CD4-positive, alpha-beta T cell treated with Interleukin-10 for 1 hour (primary cell): Measurements from ENCODE around the gene GABRG3.

ENCODE experiments used
- DNase-seq: peaks from one replicate; pipeline ENCODE4 v3.0.0-alpha.2; 2020

Gene GABRG3

DNA sequence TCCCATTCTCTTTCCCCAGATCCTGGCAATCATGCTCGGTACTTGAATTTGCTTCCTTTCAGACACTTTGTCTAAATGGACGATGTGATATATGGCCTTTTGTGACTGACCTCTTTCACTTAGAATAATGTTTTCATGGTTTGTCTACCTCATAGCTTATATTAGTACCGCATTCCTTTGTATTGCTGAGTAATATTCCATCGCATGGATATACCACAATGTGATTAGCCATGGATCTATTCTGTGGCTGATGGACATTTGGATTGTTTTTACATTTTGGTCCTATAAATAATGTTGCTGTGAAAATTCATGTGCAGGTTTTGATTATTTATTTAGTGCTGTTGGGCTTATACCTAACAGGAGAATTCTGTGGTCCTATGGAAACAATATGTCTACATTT lies 458.6 kb downstream of the GABRG3 start:
- DNase-seq = no peak

GRCh38 chr15:27433604-27434003 lies 462.6 kb downstream of the GABRG3 start:
- DNase-seq = no peak

DNA sequence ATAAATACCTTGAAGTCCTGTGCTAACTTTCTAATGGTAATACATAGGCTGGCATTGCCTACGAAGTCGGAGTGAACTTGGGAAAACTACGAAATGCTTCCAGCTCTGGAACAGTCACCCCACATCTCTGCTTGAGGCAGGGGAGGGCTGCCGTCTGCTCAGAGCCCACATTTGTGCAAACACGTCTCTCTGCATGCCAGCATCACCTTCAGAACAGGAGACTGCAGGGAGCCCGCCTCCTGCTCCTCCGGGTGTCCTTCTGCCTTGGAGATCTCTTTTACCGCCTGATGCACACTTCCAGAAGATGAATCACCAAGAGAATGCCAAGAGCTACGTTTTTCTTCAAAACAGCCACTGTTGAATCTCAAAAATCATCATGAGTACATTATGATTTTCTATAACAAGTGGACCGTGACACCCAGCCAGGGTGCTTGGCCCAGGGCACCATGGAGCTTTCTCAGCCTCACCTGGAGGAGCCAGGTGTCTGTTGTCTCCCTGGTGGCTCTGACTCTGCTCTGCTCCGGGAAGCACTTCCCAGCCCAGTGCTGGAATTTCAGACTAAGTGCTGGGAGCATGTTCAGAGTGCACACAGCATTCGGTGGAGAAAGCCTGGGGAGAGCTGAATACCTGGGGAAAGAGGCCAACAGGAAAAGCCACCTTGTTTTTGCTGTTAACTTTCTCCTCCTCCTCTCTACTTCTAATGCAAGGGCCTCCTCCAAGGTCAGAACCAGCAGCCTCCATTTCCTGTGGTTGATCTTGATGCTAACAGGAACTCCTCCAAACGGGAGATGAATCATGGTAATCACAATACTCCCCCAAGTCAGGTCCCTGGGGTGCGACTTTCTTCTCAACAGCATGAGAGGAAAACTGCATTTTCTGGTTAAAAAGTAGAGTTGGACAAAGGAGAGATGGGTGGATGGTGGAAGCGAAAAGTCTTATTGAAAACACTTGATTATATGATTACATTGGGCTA lies 467.7 kb downstream of the GABRG3 start:
- no peak for DNase-seq

DNA sequence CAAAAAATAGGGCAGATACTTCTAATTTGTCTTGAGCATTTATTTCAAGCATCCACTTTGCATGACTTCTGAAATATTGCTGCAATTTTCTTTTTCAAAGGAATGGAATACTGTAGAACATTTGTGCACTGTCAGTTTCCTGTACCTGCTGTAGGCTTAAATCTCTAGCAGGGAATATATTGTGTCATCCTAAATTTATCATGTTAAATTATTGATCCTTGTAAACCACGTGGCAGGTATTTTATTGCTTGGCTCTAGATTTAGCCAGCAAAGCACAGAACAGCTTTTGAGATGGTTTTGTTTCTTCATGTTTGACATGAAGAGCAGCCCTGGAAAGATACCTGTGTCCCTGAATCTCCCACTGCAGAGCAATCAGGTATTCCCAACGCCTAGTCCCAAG lies 470.1 kb downstream of the GABRG3 start:
- no peak for DNase-seq

DNA sequence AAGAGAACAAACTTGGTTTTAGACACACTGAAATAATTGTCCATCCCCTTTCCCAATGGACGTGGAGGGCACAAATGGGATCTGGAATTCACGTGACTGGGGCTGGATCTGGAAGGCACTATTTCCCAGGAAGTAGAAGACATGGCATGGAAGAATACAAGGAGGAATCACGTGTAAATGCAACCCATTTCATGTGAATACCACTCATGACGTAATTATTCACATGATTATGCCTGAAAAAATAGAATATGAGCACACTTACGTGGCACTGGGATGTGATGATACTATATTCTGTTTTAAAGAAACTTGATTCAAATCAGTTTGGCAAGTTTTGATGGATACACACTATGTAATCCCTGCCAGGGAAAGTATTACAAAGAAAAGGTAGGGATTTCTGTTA lies 477.3 kb downstream of the GABRG3 start:
- DNase-seq = no peak

DNA sequence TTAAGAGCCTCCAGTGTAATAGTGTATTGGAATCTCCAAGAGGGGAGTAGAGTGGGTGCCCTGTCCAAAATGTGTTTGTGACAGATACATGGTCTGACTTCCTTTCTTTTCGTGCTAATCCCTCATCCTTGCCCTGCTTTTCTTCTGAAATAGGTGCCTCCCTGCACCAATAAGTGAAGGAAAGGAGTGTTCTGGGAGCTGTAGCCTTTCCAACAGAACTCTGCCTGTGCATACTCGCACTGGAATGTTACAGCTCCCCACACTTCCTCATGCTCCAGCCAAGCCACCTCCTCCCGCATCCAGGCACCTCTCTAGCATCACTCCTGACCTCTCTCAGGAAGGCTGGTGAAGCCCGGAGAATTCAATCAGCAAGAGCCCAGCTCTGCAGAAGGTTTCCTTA lies 478.0 kb downstream of the GABRG3 start:
- DNase-seq = no peak

DNA sequence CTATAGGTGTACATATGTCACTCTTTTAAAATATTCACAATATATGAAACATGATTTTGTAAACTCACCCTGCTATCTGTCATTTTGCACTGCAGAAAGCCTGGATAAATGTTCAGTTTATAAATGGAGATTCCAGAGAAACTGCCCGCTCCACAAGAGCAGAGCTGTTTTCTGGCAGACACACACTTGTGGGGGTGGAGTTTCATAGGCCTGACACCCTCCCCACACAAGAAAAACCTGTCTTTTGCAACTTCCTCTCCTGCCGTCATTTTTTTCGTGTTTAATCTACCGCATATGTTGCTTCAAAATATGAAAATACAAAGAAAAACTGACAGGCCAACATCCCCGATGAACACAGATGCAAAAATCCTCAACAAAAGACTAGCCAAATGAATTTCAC lies 479.0 kb downstream of the GABRG3 start:
- DNase-seq = no peak

- DNase-seq = no peak
Observed at GRCh38 chr15:27454281-27455075, 483.5 kb downstream of the GABRG3 start.

- DNase-seq = no peak
Observed at GRCh38 chr15:27456807-27457206, 485.8 kb downstream of the GABRG3 start.

GRCh38 chr15:27457766-27458165 lies 486.8 kb downstream of the GABRG3 start:
- DNase-seq = no peak

DNA sequence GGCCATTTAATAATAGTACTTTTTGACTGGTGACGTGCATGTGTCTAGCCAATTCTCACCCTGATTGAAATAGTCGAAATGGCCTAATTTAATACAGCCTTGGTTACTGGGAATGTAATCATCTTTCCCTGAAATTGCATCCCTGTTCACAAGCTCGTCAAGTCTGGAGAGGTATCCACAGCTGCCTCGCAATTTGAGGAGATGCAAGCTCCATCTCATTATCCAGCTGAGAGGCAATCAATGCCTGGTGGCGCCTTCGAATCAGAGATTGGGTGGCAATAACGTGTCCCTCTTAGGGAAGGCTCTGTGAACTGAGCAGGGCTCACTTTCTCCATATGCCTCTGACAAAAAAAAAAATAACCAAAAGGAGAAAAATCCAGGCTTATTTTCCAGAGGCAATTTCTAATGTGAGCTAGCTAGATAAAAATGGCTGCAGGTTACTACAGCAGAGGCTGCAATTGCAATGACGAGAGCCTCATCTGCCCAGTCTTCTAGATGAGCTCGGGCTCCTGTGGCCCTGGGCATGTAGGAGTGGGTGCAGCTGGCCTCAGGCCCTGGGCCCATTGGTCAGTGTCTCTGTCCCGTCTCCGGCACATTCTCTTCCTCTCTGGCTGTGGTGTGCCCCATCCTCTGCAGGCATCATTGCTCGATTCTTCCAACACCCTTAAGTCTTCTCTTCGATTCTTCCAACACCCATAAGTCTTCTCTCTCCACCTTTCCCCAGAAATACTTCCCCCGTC lies 487.5 kb downstream of the GABRG3 start:
- no peak for DNase-seq

DNA sequence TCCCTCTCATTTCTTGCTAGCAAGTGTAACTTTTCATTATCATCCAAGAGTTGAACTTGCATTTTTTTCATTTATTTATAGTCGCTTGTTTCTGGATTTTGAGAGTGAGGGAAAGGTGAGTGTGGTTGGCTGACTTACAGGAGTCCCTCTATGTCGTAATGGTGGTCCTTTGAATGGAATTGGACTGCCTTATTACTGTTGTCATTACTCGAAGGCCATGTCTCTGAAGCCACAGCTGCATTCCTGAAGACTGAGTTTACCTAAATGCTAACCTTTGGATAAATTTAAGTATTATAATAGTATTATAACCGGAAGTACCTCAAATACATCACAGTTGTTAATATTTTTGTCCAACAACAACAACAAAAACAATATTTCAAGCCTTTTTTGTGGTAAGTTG lies 488.9 kb downstream of the GABRG3 start:
- DNase-seq = no peak

DNA sequence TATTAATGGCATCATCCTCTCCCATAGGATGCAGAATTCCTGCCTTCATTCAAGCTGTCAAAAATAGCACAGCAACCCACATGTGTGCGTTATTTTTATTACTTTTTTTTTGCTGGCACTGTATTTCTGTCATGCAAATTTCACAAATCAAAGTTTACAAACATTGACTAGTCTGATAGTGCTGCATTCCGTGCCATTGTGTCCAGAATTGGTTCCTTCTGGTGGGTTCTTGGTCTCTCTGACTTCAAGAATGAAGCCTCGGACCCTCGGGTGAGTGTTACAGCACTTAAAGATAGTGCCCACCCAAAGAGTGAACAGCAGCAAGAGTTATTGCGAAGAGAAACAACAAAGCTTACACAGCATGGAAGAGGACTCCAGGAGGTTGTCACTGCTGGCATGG lies 490.2 kb downstream of the GABRG3 start:
- no peak for DNase-seq

DNA sequence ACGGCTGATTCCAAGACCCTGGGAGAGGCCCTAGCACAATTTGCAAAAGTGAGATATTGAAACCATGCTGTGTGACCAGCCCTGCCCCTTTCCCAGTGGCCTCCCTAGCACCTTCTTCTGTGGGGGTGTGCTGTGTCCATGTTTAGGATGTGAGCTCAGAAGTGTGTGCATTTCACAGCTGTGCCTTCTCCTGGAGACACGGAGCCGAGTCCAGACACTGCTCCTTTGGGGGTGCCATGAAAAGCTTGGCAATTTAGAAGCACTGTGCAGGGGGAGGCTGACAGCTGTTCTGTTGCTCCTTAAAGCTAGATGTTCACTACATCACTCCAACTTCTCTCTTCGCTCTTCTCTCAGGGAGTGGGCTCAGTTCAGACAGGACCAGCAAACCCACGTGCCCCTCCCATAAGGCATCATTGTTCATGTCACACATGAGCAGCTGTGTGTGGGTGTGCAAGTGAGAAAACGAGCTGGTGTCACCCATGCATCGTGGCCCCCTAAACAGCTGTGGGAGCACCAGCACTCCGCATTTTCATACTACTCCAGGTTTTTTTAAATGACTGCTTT lies 492.6 kb downstream of the GABRG3 start:
- DNase-seq = no peak

DNA sequence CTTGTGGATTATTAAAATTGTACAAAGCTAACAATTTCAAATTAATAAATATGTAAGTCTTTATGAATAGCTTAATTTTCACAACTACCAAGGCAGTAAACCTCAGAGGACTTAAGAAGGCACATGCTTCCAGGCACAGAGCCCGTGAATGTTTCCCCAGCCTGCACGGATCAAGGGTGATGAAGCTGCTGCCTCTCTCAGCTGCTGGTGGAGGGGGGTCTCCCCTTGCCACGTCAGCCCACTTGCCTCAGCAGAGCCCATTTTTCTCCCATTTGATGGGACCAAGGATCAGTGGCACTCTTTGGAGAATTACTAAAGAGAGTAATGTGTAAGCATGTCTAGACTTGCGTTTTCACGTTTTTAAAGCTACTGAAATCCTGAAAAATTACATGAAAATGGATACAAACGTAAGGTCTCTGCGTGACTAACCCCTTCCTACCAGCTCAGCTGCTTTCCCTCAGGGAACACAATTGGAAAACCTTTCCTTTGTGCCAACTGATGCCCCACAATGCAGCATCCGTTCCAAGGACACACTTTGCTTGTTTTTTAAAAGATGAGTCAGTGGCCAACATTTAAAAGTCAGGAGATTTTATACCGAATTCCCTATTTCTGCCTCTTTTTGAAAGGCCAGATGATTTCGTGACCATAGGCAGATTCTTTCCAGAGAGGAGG lies 494.1 kb downstream of the GABRG3 start:
- DNase-seq = no peak

DNA sequence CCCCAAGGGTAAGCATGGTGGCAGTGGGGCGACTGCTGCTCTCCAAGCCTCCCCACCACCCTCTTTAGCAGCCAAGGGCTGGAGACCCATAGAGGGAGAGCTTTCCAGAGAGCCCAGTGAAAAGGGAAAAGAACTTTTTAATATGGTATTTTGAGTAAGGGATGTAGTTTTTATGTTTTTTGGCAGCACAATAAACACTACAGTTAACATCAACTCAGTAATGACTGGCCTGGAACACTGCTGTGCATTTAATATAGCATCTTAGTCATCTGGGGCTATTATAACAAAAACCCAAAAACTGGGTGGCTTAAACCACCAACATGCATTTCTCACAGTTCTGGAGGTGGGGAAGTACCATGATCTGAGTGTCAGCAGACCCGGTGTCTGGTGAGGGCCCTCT lies 495.8 kb downstream of the GABRG3 start:
- no peak for DNase-seq

DNA sequence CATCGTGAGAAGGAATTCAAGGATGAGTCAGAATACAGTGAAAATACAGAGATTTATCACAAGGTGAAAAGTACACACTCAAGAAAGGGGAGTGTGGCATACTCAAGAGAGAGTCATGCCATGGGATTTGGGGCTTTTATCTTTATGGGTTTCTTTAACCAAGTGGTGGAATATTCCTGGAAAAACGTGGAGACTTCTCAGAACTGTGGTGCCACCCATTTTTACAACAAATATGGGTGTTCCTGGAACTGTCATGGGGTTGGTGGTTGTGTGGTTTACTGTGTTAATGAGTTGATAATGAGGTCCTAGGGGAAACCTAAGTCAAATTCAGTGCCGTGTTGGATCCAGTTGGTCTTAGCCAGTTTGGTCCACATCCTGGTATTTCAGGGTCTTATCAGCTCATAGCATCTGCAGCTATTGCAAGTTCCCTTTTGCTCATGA lies 497.2 kb downstream of the GABRG3 start:
- no peak for DNase-seq

DNA sequence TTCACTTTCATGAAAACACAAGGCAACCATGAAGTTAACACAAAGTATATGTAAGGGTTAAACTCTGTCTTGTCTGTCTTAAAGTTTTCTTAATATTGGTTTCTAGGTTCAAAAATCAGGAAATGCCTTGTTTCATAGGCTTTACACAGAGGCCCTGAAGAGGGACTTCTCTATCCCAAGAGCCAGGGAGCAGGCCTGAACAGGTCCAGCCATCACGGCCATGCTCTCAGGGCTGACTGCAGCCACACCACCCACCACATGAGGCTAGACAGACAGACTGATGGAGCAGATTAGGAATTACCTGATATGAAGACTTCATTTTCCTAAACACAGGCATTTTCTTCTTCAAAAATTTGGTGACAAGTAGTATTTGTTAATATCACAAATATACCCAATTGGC lies 502.9 kb downstream of the GABRG3 start:
- DNase-seq = no peak

DNA sequence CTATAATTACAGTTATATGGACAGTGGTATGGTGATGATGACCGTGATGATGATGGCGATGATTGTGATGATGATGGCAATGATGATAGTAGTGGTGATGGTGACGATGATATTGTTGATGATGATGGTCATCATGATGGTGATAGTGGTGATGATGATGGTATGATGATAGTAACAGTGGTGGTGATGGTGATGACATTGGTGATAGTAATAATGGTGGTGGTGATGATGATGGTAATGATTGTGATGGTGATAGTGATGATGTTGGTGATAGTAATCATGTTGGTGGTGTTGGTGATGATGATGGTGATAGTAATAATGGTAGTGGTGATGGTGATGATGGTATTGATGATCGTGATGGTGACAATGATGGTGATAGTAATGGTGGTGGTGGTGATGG lies 504.4 kb downstream of the GABRG3 start:
- DNase-seq = no peak

DNA sequence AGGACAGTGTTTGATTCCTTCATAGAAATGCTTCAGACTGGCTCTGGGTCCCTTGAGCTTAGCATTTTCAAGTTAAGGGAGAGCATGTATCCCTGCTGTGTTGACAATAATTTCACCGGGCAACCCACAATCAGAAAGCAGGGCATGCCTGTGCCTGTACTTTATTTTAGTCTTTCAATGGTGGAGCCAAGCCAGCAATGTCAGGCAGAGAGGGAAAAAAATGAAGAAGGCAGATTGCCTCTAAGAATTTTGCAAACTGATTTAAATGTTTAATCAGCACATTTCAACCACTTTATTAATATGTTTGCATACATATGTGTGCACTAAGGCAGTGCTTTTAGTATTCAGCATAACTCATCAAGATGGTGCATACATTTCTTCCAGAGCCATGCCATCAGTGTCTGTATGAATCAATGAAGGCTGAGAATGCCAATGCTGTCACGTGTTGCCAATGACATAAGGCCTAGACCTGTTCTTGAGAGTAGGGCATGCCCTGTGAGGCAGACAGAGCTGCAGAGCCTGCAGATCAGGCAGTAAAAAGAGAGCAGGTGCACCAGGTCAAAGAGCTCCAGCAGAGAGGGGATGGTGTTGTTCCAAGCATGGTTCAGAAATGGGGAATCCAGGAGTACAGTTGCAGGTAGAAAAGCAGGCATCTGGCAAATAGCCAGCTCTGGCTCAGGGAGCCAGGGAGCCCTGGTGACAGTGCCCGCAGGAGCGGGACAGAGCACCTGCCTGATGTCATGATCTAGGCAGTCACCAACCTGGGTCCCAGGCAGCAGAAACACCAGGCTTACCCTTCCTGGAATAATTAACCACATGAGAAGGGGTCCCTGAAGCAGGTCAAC lies 508.5 kb downstream of the GABRG3 start:
- DNase-seq = no peak

GRCh38 chr15:27480141-27480530 lies 509.2 kb downstream of the GABRG3 start:
- no peak for DNase-seq
